GM23248 (cell line): ENCODE data around the gene ITGB3BP. TPM values are rescaled to one million over a fixed set of nuclear protein-coding genes. Genes with fewer than 3 reads are reported as not detected.
"Not testable (repeated sequence)": the region's sequence is repeated elsewhere in the genome, so short reads cannot be mapped to it uniquely, and the experiment has no call there.

Experiments
- DNase-seq: peaks from one replicate; pipeline ENCODE4 v3.0.0-alpha.2; 2015
- H2AFZ ChIP-seq: fragments of 200-600 bp; sonication (generic); 2 replicates; pipeline ENCODE4 v1.6.1; 2016; ENCODE audit warnings: antibody characterized with exemption
- H3F3A ChIP-seq: fragments of 200-600 bp; sonication (generic); 2 replicates; pipeline ENCODE4 v1.6.1; 2016; ENCODE audit warnings: mild to moderate bottlenecking, antibody characterized with exemption, mixed run types; ENCODE audit not compliant: insufficient read depth
- H3K27ac ChIP-seq: fragments of 200-600 bp; sonication (generic); 2 replicates; pipeline ENCODE4 v1.5.1; 2016; ENCODE audit warnings: mild to moderate bottlenecking
- H3K27me3 ChIP-seq: fragments of 200-600 bp; sonication (generic); replicated peaks from 2 replicates; pipeline ENCODE4 v1.6.1; 2016; ENCODE audit warnings: mild to moderate bottlenecking; ENCODE audit not compliant: insufficient read depth
- H3K36me3 ChIP-seq: fragments of 200-600 bp; sonication (generic); 2 replicates; pipeline ENCODE4 v1.6.1; 2016; ENCODE audit warnings: low read depth, mild to moderate bottlenecking
- H3K4me1 ChIP-seq: fragments of 200-600 bp; sonication (generic); 2 replicates; pipeline ENCODE4 v1.6.1; 2016; ENCODE audit warnings: mild to moderate bottlenecking; ENCODE audit not compliant: insufficient read depth
- H3K4me2 ChIP-seq: fragments of 200-600 bp; sonication (generic); one replicate; pipeline ENCODE4 v1.6.1; 2016; ENCODE audit warnings: mild to moderate bottlenecking; ENCODE audit not compliant: unreplicated experiment
- H3K4me3 ChIP-seq: fragments of 200-600 bp; sonication (generic); 2 replicates; pipeline ENCODE4 v1.5.1; 2016; ENCODE audit warnings: mild to moderate bottlenecking
- H3K79me2 ChIP-seq: fragments of 200-600 bp; sonication (generic); 2 replicates; pipeline ENCODE4 v1.6.1; 2016; ENCODE audit warnings: mild to moderate bottlenecking; ENCODE audit not compliant: insufficient read depth
- H3K9ac ChIP-seq: fragments of 200-600 bp; sonication (generic); 2 replicates; pipeline ENCODE4 v1.6.1; 2016; ENCODE audit warnings: mild to moderate bottlenecking
- H3K9me2 ChIP-seq: fragments of 200-600 bp; sonication (generic); 2 replicates; pipeline ENCODE4 v1.6.1; 2016; ENCODE audit warnings: mixed run types, mild to moderate bottlenecking, moderate library complexity; ENCODE audit not compliant: insufficient read depth
- H3K9me3 ChIP-seq: fragments of 200-600 bp; sonication (generic); one replicate; pipeline ENCODE4 v1.6.1; 2017; ENCODE audit warnings: low read depth
- H4K20me1 ChIP-seq: fragments of 200-600 bp; sonication (generic); 2 replicates; pipeline ENCODE4 v1.6.0; 2016; ENCODE audit not compliant: insufficient read depth
- EZH2 ChIP-seq: fragments of 200-600 bp; sonication (generic); IDR thresholded peaks from 2 replicates; pipeline ENCODE4 v1.6.1; 2018; ENCODE audit warnings: antibody characterized with exemption, mild to moderate bottlenecking; ENCODE audit not compliant: insufficient read depth, poor library complexity, severe bottlenecking
- EZH2phosphoT487 ChIP-seq: fragments of 200-600 bp; sonication (generic); IDR thresholded peaks from 2 replicates; pipeline ENCODE4 v1.6.1; 2018; ENCODE audit warnings: antibody characterized with exemption, moderate library complexity, mild to moderate bottlenecking, low read depth; ENCODE audit not compliant: insufficient read depth
- WGBS, 2 experiments: methylation state at CpG; one replicate each; pipeline ENCODE4 v1.1.6; 2015 to 2017; ENCODE audit warnings: low lambda C conversion rate in 2 of 2, low coverage in 1 of 2; ENCODE audit errors: missing lambda C conversion rate in 2 of 2; 5-methylcytosine and 5-hydroxymethylcytosine counted together
- in situ Hi-C: fragments of 300-500 bp; cut with MboI; formaldehyde crosslinking; loops from 2 replicates; pipeline ENCODE4 v1.15.0; 2020
- polyA plus RNA-seq: library from polyadenylated mRNA; unstranded; fragments of >200 nt; fragmentation: Nextera tagmentation; extraction: Ambion mirVana; gene quantifications from 2 replicates; pipeline ENCODE4 v1.2.1, GENCODE V29; 2016
- total RNA-seq: library from RNA; depleted of rRNA; stranded (reverse); fragments of >200 nt; shearing (Covaris generic); gene quantifications from 2 replicates; pipeline ENCODE4 v1.2.3, GENCODE V29; 2014

ITGB3BP gene
- total and polyA plus RNA-seq, 2 experiments from 2014 or later: 10.3 to 26.1 TPM

- H3K4me3 ChIP-seq: no peak overlapping the region
- in situ Hi-C loops: no loop called here
- DNase-seq: no peak
- no peaks in the 10 kb centered on the region for H3K27me3 ChIP-seq
- H3K9ac ChIP-seq: no peak overlapping the region
- no peak overlapping the region for H3K4me2 ChIP-seq
- H3K79me2 ChIP-seq: no peaks in the 10 kb centered on the region
- no peak for TF ChIP-seq EZH2
- no peak for TF ChIP-seq EZH2phosphoT487
- H3K9me3 ChIP-seq: no peaks in the 10 kb centered on the region
- H3F3A ChIP-seq: no peaks in the 10 kb centered on the region
- no peaks in the 10 kb centered on the region for H4K20me1 ChIP-seq
- no peak overlapping the region for H3K27ac ChIP-seq
- no peaks in the 10 kb centered on the region for H3K9me2 ChIP-seq
- no peak overlapping the region for H2AFZ ChIP-seq
- peaks cover 11% of the 10 kb centered on the region for H3K36me3 ChIP-seq
- no peaks in the 10 kb centered on the region for H3K4me1 ChIP-seq
Measured at GRCh38 chr1:63429281-63429680, 93.7 kb downstream of the ITGB3BP start.

GRCh38 chr1:63428815-63429214 is 94.2 kb downstream of the ITGB3BP start:
- Histone ChIP-seq H4K20me1 (no peaks in the 10 kb centered on the region), H3K27ac (no peak overlapping the region), H3K27me3 (no peaks in the 10 kb centered on the region), H3K79me2 (no peaks in the 10 kb centered on the region), H3K4me3 (no peak overlapping the region), H3F3A (no peaks in the 10 kb centered on the region), H3K9me3 (no peaks in the 10 kb centered on the region), H3K9me2 (no peaks in the 10 kb centered on the region), H3K9ac (no peak overlapping the region), H3K36me3 (peaks cover 11% of the 10 kb centered on the region), H2AFZ (no peak overlapping the region), H3K4me2 (no peak overlapping the region), H3K4me1 (no peaks in the 10 kb centered on the region)
- no peak for TF ChIP-seq EZH2
- TF ChIP-seq EZH2phosphoT487: no peak
- peak; percentile 2 for DNase-seq
- in situ Hi-C loops: no loop called here

- in situ Hi-C loops: no loop called here
- no peak overlapping the region for H3K9ac ChIP-seq
- DNase-seq: no peak
- TF ChIP-seq EZH2: no peak
- TF ChIP-seq EZH2phosphoT487: no peak
- H3K79me2 ChIP-seq: no peaks in the 10 kb centered on the region
- H3K27ac ChIP-seq: no peak overlapping the region
- 98 to 100% methylated on average over 2 of the region's 2 CpGs for WGBS, 2 experiments
- no peak overlapping the region for H3K4me2 ChIP-seq
- H3K27me3 ChIP-seq: no peaks in the 10 kb centered on the region
- no peak overlapping the region for H2AFZ ChIP-seq
- no peaks in the 10 kb centered on the region for H3K36me3 ChIP-seq
- no peaks in the 10 kb centered on the region for H3K9me3 ChIP-seq
- no peaks in the 10 kb centered on the region for H3F3A ChIP-seq
- H4K20me1 ChIP-seq: no peaks in the 10 kb centered on the region
- H3K4me1 ChIP-seq: no peaks in the 10 kb centered on the region
- H3K4me3 ChIP-seq: no peak overlapping the region
- no peaks in the 10 kb centered on the region for H3K9me2 ChIP-seq
Measured at GRCh38 chr1:63423649-63424048, 99.4 kb downstream of the ITGB3BP start.

- H3K27me3 ChIP-seq, H2AFZ ChIP-seq, DNase-seq, H3K4me2 ChIP-seq, H3K27ac ChIP-seq, H3K9me3 ChIP-seq, H3F3A ChIP-seq, H3K9me2 ChIP-seq, H3K4me1 ChIP-seq, H3K79me2 ChIP-seq, H3K4me3 ChIP-seq, H3K9ac ChIP-seq, in situ Hi-C loops, H4K20me1 ChIP-seq, H3K36me3 ChIP-seq: not testable (repeated sequence)
- WGBS, 2 experiments: 95 to 100% methylated on average over 1 of the region's 1 CpG
Measured at GRCh38 chr1:63420746-63421145, 102.3 kb downstream of the ITGB3BP start.

- H3K9me2 ChIP-seq: no peaks in the 10 kb centered on the region
- in situ Hi-C loops: no loop called here
- no peaks in the 10 kb centered on the region for H3K36me3 ChIP-seq
- H3K4me2 ChIP-seq: no peak overlapping the region
- no peak overlapping the region for H3K27ac ChIP-seq
- no peaks in the 10 kb centered on the region for H3K9me3 ChIP-seq
- no peaks in the 10 kb centered on the region for H3K27me3 ChIP-seq
- TF ChIP-seq EZH2 (no peak), EZH2phosphoT487 (no peak)
- no peak overlapping the region for H3K4me3 ChIP-seq
- H3K9ac ChIP-seq: no peak overlapping the region
- H3K4me1 ChIP-seq: no peaks in the 10 kb centered on the region
- no peak overlapping the region for H2AFZ ChIP-seq
- no peaks in the 10 kb centered on the region for H4K20me1 ChIP-seq
- no peaks in the 10 kb centered on the region for H3F3A ChIP-seq
- no peaks in the 10 kb centered on the region for H3K79me2 ChIP-seq
- DNase-seq: no peak
Measured at GRCh38 chr1:63418101-63418500, 104.9 kb downstream of the ITGB3BP start.
